Caki2 (cell line): ENCODE data around the gene UBAP1L. TPM values are rescaled to one million over a fixed set of nuclear protein-coding genes. Genes with fewer than 3 reads are reported as not detected.
"Not testable (repeated sequence)": the region's sequence is repeated elsewhere in the genome, so short reads cannot be mapped to it uniquely, and the experiment has no call there.

ENCODE experiments used
- DNase-seq: peaks from one replicate; pipeline ENCODE4 v3.0.0-alpha.2; 2015; ENCODE audit warnings: low read depth
- in situ Hi-C: cut with HindIII; loops from 2 replicates; pipeline ENCODE4 v1.10.0; 2016; ENCODE audit warnings: low sequenced_read_pairs, low pct_unique_long_range_greater_than_20kb, mixed read lengths
- total RNA-seq: library from RNA; depleted of rRNA; stranded (reverse); fragments of >200 nt; shearing (Covaris generic); gene quantifications from 2 replicates; pipeline ENCODE4 v1.2.3, GENCODE V29; 2014; ENCODE audit warnings: low replicate concordance

Gene UBAP1L
- total RNA-seq, 1 experiment from 2014 or later = not detected

- in situ Hi-C loops = no loop called here
- no peak for DNase-seq
Observed at GRCh38 chr15:65087873-65088642, 26.9 kb downstream of the UBAP1L start.

GRCh38 chr15:65087411-65087810, 27.6 kb downstream of the UBAP1L start:
- in situ Hi-C loops = no loop called here
- no peak for DNase-seq

GRCh38 chr15:65086680-65087111, 28.3 kb downstream of the UBAP1L start:
- in situ Hi-C loops = no loop called here
- no peak for DNase-seq

- in situ Hi-C loops = no loop called here
- DNase-seq = peak; percentile 30
Observed at GRCh38 chr15:65085990-65086679, 28.9 kb downstream of the UBAP1L start.

- DNase-seq = no peak
- in situ Hi-C loops = no loop called here
Observed at GRCh38 chr15:65085207-65085753, 29.7 kb downstream of the UBAP1L start.

- no peak for DNase-seq
- in situ Hi-C loops = no loop called here
Observed at GRCh38 chr15:65084500-65085206, 30.3 kb downstream of the UBAP1L start.

GRCh38 chr15:65083262-65083701, 31.7 kb downstream of the UBAP1L start:
- in situ Hi-C loops = no loop called here
- DNase-seq = peak; percentile 37

- in situ Hi-C loops = no loop called here
- DNase-seq = no peak
Observed at GRCh38 chr15:65082303-65082953, 32.6 kb downstream of the UBAP1L start.

GRCh38 chr15:65081758-65082157, 33.2 kb downstream of the UBAP1L start:
- no peak for DNase-seq
- in situ Hi-C loops = no loop called here

- in situ Hi-C loops = no loop called here
Observed at GRCh38 chr15:65081270-65081669, 33.7 kb downstream of the UBAP1L start.

GRCh38 chr15:65079580-65079979, 35.4 kb downstream of the UBAP1L start:
- in situ Hi-C loops = no loop called here
- no peak for DNase-seq

More at GRCh38 chr15:65081270-65081669, 33.7 kb downstream of the UBAP1L start:
- DNase-seq = no peak

- no peak for DNase-seq
- in situ Hi-C loops = no loop called here
Observed at GRCh38 chr15:65077981-65078352, 37.0 kb downstream of the UBAP1L start.

- DNase-seq = no peak
- in situ Hi-C loops = no loop called here
Observed at GRCh38 chr15:65077291-65077980, 37.6 kb downstream of the UBAP1L start.

GRCh38 chr15:65076486-65077290, 38.3 kb downstream of the UBAP1L start, which contains the start of gene KBTBD13:
TSS of gene KBTBD13 (plus strand) at chr15:65076746. CDS start at chr15:65076816, 70 bp downstream.
- in situ Hi-C loops = no loop called here
- DNase-seq = no peak

GRCh38 chr15:65075607-65076395, 39.2 kb downstream of the UBAP1L start:
- DNase-seq, in situ Hi-C loops: not testable (repeated sequence)

- DNase-seq, in situ Hi-C loops: not testable (repeated sequence)
Observed at GRCh38 chr15:65074946-65075345, 40.1 kb downstream of the UBAP1L start.
